Superior temporal gyrus (tissue), 1 donor: ENCODE results near the gene MINDY1.

Source experiments
- DNase-seq: peaks from one replicate; pipeline ENCODE4 v3.0.0-alpha.2; 2016; ENCODE audit errors: extremely low spot score

Gene MINDY1

DNA sequence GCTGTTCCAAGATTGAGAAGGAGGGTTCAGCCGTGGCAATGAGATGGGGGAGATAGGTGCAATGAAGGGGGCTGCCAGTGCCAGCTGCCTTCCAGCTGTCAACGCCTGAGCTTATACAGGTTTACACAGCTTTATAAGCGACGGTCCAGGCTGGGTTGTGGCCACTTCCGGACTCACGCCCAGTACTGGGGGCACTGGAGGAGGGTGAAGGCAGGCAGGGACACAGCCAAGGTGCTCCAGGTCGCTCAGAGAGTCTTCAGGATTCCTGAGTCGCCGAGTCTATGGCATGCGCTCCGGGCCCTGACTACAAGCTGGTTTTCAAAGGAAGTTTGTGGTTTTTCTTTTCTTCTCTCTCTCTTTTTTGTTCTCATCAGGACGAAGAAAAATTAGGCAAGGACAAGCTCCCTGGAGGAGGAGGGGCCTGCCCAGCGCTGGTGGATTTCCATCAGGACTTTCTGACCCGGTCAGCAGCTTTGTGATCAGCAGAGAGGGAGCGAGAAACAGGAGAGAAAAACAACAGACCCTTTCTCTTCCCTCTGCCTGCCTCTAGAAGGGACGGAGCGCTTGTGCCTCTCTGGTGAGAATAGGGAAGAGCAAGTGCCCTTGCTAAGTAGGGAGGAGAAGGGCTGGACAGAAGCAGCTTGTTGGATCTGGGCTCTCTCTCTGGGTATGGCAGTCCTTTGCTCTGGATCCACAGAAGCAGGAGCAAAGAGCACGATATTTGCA is at the start of gene MINDY1:
MINDY1 (minus strand) TSS at position 576 of the 726 bp plus-strand sequence. CDS start 4,285 bp downstream, outside the sequence.
- DNase-seq = peak; percentile 94

DNA sequence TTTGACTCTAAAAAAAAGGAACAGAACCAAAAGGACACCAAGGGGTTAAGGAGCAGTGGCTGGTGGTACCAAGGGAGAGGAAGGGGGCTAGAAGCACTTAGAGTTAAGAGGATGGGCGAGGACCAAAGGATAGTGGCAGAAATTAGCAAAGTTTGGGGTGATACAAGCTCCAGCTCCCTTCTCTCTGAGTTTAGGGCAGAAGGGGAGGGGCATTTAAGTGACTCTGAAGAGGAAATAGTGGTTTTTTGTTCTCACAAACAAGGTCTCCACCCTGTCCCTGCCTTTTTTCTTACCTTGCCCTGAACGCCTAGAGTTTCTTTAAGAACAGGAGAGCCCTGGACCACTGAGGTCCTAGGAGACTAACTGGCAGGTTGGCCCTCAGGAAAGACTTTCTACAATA is 49.4 kb upstream of the MINDY1 start:
- no peak for DNase-seq

- no peak for DNase-seq
These were observed 48.9 kb upstream of the MINDY1 start for GRCh38 chr1:151055581-151055980.

GRCh38 chr1:151054971-151055547 is 48.4 kb upstream of the MINDY1 start:
- no peak for DNase-seq

GRCh38 chr1:151051356-151052009 is 44.8 kb upstream of the MINDY1 start:
- DNase-seq = no peak

DNA sequence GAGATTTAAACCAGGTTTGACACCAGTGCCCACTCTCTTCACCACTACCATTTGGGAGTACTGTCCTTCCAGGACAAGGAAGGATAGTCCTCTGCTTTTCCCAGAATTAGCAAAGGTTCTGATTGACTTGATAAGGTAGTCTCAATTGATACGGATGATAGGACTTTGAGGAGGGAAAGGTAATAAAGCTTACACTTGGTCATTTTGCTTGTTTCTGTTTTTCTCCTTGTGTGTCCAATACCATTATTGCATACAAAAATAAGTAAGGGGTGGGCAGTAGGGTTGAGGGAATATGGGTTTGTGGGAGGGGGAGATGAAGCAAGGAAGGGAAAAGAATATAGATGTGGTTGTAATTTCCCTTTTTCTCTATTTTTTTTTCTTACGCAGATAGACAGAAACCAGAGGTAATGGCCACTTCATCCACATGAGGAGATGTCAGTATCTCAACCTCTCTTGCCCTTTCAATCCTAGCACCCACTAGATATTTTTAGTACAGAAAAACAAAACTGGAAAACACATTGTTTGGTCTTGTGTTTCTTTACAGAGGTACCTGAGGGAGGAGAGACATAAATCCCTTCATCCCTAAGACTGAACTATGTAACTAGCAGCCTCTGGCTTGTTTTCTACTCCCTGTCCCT is 43.5 kb upstream of the MINDY1 start:
- no peak for DNase-seq

GRCh38 chr1:151049458-151049857 is 42.8 kb upstream of the MINDY1 start:
- no peak for DNase-seq

DNA sequence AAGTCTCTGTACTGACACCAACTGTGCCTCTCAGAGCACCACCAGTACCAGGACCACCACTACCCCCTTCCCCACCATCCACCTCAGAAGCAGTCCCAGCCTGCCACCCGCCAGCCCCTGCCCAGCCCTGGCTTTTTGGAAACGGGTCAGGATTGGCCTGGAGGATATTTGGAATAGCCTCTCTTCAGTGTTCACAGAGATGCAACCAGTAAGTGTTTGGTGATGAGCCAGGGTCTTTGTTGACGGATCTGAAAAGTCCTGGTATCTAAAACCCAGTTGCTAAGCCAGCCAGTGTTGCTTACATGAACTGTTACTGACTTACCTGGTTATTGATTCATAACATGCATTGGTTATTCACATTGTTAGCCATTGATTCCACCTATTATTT is 41.9 kb upstream of the MINDY1 start:
- peak; percentile 25 for DNase-seq

GRCh38 chr1:151047925-151048644 is 41.4 kb upstream of the MINDY1 start:
- DNase-seq = peak; percentile 63

- DNase-seq = no peak
These were observed 40.9 kb upstream of the MINDY1 start, which contains the start of gene C1orf56 for GRCh38 chr1:151047591-151047924. Gene C1orf56 (plus strand): TSS chr1:151047751. CDS start chr1:151047848, 97 bp downstream.

DNA sequence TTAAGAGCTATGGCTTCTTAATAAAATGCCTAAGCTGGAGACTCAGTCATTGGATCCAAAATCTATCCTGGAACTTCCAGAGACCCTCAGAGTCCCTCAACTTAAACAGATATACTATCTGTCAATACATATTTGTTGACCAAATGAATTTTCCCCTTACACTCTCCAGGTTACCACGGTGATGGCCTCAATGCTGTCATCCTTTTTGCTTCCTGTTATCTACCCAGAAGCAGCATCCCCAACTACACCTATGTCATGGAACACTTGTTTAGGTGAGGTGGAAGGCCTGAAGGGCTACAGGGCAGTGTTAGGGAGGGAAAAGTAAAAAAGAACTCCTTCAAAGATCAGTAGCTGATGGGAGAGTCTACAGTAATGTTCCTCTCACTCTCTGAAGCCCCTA is 36.5 kb upstream of the MINDY1 start:
- no peak for DNase-seq

DNA sequence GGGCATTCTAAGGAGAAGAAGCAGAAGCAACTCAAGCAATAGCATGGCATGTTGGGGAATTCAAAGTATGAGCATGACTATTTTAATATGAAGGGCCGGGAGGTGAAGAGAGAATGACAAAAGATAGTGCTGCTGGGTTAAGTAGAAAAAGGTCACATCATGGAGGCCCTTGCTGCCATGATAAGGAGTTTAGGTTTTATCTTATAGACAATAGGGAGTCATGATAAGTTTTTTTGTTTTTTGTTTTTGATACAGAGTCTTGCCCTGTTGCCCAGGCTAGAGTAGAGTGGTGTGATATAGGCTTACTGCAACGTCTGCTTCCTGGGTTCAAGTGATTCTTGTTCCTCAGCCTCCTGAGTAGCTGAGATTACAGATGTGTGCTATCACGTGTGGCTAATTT is 32.8 kb upstream of the MINDY1 start:
- no peak for DNase-seq

DNA sequence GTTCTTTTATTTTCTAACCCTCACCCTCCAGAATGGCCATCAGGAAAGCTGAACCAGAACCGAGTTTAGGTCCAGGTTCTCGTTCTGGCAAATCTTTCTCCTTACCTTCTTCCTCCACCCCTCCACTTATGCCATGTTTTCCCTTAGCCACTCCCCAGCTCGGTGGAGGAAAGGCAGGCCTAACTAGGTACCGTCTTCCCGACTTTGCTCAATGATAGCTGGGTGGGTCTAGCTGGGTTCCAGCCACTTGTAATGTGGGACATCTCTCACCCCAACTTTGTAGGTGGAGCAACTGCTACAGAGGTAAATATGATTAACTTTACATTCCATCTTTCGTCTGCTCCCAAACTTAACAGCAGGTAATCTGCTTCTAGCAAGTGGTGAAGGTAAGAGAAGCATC is 30.3 kb upstream of the MINDY1 start:
- DNase-seq = no peak

GRCh38 chr1:151036356-151036755 is 29.7 kb upstream of the MINDY1 start, which contains the start of gene BNIPL:
Gene BNIPL (plus strand): TSS chr1:151036586. CDS start chr1:151036726, 140 bp downstream.
- no peak for DNase-seq

- DNase-seq = no peak
These were observed 28.5 kb upstream of the MINDY1 start for GRCh38 chr1:151035167-151035566.

GRCh38 chr1:151032164-151032563 is 25.5 kb upstream of the MINDY1 start:
- no peak for DNase-seq

DNA sequence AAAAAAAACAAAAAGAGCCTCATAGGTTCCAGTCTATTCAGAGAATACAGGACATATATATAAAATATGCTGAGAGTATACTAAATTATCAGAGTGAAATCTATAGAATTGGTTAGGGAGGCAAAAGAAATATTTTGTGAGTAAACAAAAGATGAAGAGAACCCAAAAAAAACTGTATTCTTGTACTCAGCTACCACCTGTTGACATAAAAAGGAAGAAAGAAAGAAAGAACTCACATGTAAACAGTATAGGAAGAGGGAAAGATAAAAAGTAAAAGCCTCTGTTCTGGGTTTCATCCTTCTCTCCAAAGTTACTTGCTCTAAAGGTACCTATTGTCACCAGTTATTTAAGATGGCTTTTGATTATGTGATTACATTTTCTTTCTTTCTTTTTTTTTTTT is 19.8 kb upstream of the MINDY1 start:
- DNase-seq = no peak

DNA sequence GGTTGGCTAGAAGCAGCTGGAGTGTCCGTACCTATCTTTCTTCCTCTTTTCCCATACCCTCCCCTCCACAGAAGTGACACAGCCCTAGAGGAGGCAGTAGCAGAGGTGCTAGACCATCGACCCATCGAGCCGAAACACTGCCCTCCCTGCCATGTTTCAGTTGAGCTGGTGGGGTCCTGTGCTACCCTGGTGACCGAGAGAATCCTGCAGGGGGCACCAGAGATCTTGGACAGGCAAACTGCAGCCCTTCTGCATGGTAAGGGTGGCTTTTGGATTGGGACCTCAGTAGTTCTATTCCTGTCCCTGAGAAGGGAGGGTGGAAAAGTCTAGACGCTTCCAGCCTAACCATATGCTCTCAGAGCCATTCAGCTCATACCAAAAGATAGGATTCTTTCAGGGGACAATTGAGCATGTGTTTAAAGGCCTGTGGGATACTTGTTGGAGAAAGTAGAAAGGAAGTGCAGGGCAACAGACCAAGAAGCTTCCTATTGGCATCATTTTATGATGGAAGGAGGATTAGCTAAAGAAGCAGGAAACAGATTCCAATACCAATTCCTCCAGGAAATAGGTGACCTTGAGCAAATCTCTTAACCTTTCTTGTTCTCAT is 17.9 kb upstream of the MINDY1 start:
- DNase-seq = peak; percentile 85

DNA sequence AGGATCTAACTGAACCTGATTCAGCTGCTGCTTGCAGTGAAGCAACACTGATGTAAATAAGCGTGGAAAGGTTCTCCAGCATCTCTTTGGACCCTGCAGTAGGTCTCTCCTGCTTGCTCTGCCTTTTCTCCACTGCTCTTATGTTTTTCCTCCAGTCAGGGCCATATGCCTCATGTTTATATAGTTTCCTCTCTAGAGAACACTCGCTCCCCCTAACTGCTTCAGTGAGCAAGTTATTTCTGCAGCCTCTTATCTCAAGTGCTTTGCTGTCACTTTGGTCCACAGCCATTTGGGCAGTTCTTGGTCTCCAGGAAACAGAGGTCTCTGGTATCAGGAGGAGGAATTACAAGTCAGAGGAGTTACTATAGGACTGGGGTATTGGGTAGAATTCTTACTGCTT is 6.8 kb upstream of the MINDY1 start:
- peak; percentile 6 for DNase-seq

- no peak for DNase-seq
These were observed 6.2 kb upstream of the MINDY1 start for GRCh38 chr1:151012684-151013471.
